H9 (cell line): ENCODE data around the gene POP4. TPM values are rescaled to one million over a fixed set of nuclear protein-coding genes. Genes with fewer than 3 reads are reported as not detected.

Source experiments
- DNase-seq: peaks from one replicate; pipeline ENCODE4 v3.0.0-alpha.2; 2017
- H2AFZ ChIP-seq: one replicate; pipeline ENCODE4 v1.6.1; 2013; ENCODE audit warnings: mild to moderate bottlenecking, low read length, control low read depth, moderate library complexity
- H2AK5ac ChIP-seq: 2 replicates; pipeline ENCODE4 v1.6.1; 2013; ENCODE audit warnings: low read length, control low read depth, mixed read lengths; ENCODE audit not compliant: insufficient read length
- H2BK120ac ChIP-seq: one replicate; pipeline ENCODE4 v1.6.1; 2013; ENCODE audit warnings: low read depth, mild to moderate bottlenecking, low read length, control low read depth, inconsistent platforms; ENCODE audit not compliant: poor library complexity, severe bottlenecking
- H2BK12ac ChIP-seq: 2 replicates; pipeline ENCODE4 v1.6.1; 2013; ENCODE audit warnings: low read length, control low read depth, mixed read lengths, low read depth; ENCODE audit not compliant: insufficient read length
- H2BK15ac ChIP-seq: 2 replicates; pipeline ENCODE4 v1.6.1; 2013; ENCODE audit warnings: low read depth, low read length, control low read depth
- H2BK20ac ChIP-seq: one replicate; pipeline ENCODE4 v1.6.1; 2013; ENCODE audit warnings: low read depth, mild to moderate bottlenecking, low read length, control low read depth, inconsistent platforms; ENCODE audit not compliant: poor library complexity, severe bottlenecking
- H2BK5ac ChIP-seq: 2 replicates; pipeline ENCODE4 v1.6.1; 2013; ENCODE audit warnings: low read length, control low read depth, mixed read lengths; ENCODE audit not compliant: insufficient read length
- H3K14ac ChIP-seq: 2 replicates; pipeline ENCODE4 v1.6.1; 2013; ENCODE audit warnings: low read length, control low read depth; ENCODE audit not compliant: insufficient read depth
- H3K18ac ChIP-seq: 2 replicates; pipeline ENCODE4 v1.6.1; 2013; ENCODE audit warnings: low read depth, mild to moderate bottlenecking, mixed read lengths, low read length, control low read depth; ENCODE audit not compliant: insufficient read length
- H3K23ac ChIP-seq: 2 replicates; pipeline ENCODE4 v1.6.1; 2013; ENCODE audit warnings: low read length, control low read depth, mixed read lengths, low read depth; ENCODE audit not compliant: insufficient read length
- H3K23me2 ChIP-seq: 2 replicates; pipeline ENCODE4 v1.6.1; 2013; ENCODE audit warnings: low read depth, mild to moderate bottlenecking, mixed read lengths, low read length, control low read depth; ENCODE audit not compliant: insufficient read length, poor library complexity, severe bottlenecking
- H3K27ac ChIP-seq: 2 replicates; pipeline ENCODE4 v1.5.1; 2013; ENCODE audit warnings: low read length, control low read depth, mixed read lengths, low read depth; ENCODE audit not compliant: insufficient read length
- H3K27me3 ChIP-seq: 2 replicates; pipeline ENCODE4 v1.6.1; 2013; ENCODE audit warnings: low read length, control low read depth, inconsistent platforms; ENCODE audit not compliant: insufficient read depth
- H3K4ac ChIP-seq: 2 replicates; pipeline ENCODE4 v1.6.1; 2013; ENCODE audit warnings: low read depth, mild to moderate bottlenecking, control low read depth, inconsistent platforms, low read length, moderate library complexity
- H3K4me1 ChIP-seq: 2 replicates; pipeline ENCODE4 v1.6.1; 2013; ENCODE audit warnings: low read length, control low read depth, inconsistent platforms; ENCODE audit not compliant: insufficient read depth
- H3K4me2 ChIP-seq: 2 replicates; pipeline ENCODE4 v1.6.1; 2013; ENCODE audit warnings: low read length, control low read depth, mixed read lengths; ENCODE audit not compliant: insufficient read length, insufficient read depth
- H3K56ac ChIP-seq: 2 replicates; pipeline ENCODE4 v1.6.1; 2013; ENCODE audit warnings: low read depth, mild to moderate bottlenecking, mixed read lengths, low read length, control low read depth; ENCODE audit not compliant: insufficient read length
- H3K79me1 ChIP-seq: 2 replicates; pipeline ENCODE4 v1.6.1; 2013; ENCODE audit warnings: low read depth, mild to moderate bottlenecking, moderate library complexity, low read length, control low read depth, inconsistent platforms; ENCODE audit not compliant: insufficient read depth, poor library complexity, severe bottlenecking
- H3K79me2 ChIP-seq: 2 replicates; pipeline ENCODE4 v1.6.1; 2013; ENCODE audit warnings: low read length, control low read depth, inconsistent platforms; ENCODE audit not compliant: insufficient read depth
- H3K9ac ChIP-seq: 2 replicates; pipeline ENCODE4 v1.6.1; 2013; ENCODE audit warnings: low read length, control low read depth, mixed read lengths; ENCODE audit not compliant: insufficient read length; ENCODE audit errors: extremely low read depth
- H3K9me3 ChIP-seq: one replicate; pipeline ENCODE4 v1.6.1; 2013; ENCODE audit warnings: low read depth, low read length, inconsistent platforms; ENCODE audit not compliant: control insufficient read depth
- H3T11ph ChIP-seq: one replicate; pipeline ENCODE4 v1.6.1; 2013; ENCODE audit warnings: mild to moderate bottlenecking, low read length, control low read depth, inconsistent platforms
- H4K20me1 ChIP-seq: one replicate; pipeline ENCODE4 v1.6.1; 2013; ENCODE audit not compliant: control insufficient read depth, insufficient read length, insufficient read depth
- H4K5ac ChIP-seq: 2 replicates; pipeline ENCODE4 v1.6.1; 2013; ENCODE audit warnings: low read depth, mild to moderate bottlenecking, mixed read lengths, low read length, control low read depth; ENCODE audit not compliant: insufficient read length
- H4K8ac ChIP-seq: replicated peaks from 2 replicates; pipeline ENCODE4 v1.6.1; 2013; ENCODE audit warnings: low read length, control low read depth, mixed read lengths, low read depth; ENCODE audit not compliant: insufficient read length
- H4K91ac ChIP-seq: 2 replicates; pipeline ENCODE4 v1.6.1; 2013; ENCODE audit warnings: low read depth, mild to moderate bottlenecking, moderate library complexity, mixed read lengths, low read length, control low read depth; ENCODE audit not compliant: insufficient read length
- H3K27ac Mint-ChIP-seq, 3 experiments: 2 replicates in 2 of 3; 3 replicates in 1 of 3; pipeline ENCODE4 v1.8.0; 2020 to 2021; ENCODE audit warnings: mixed read lengths in 3 of 3, mild to moderate bottlenecking in 1 of 3, moderate library complexity in 1 of 3
- H3K27me3 Mint-ChIP-seq: 2 replicates; pipeline ENCODE4 v1.8.0; 2021; ENCODE audit warnings: low read depth, mild to moderate bottlenecking, moderate library complexity, mixed read lengths
- H3K36me3 Mint-ChIP-seq, 3 experiments: 2 replicates in 2 of 3; 3 replicates in 1 of 3; pipeline ENCODE4 v1.8.0; 2020 to 2021; ENCODE audit warnings: low read depth in 3 of 3, mixed read lengths in 3 of 3; ENCODE audit not compliant: insufficient read depth in 1 of 3
- H3K4me1 Mint-ChIP-seq, 2 experiments: 2 replicates each; pipeline ENCODE4 v1.8.0; 2020; ENCODE audit warnings: mixed read lengths in 2 of 2
- H3K4me3 Mint-ChIP-seq, 2 experiments: 2 replicates in 1 of 2; 3 replicates in 1 of 2; pipeline ENCODE4 v1.8.0; 2020 to 2021; ENCODE audit warnings: mild to moderate bottlenecking in 2 of 2, mixed read lengths in 2 of 2, moderate library complexity in 1 of 2
- H3K9me3 Mint-ChIP-seq, 2 experiments: 2 replicates in 1 of 2; 3 replicates in 1 of 2; pipeline ENCODE4 v1.8.0; 2020; ENCODE audit warnings: mild to moderate bottlenecking in 2 of 2, mixed read lengths in 2 of 2, moderate library complexity in 1 of 2
- CTCF ChIP-seq: fragments of 200-600 bp; sonication (generic); conservative IDR thresholded peaks from 3 replicates; pipeline ENCODE4 v1.8.0; 2021; ENCODE audit warnings: antibody characterized with exemption, mild to moderate bottlenecking
- WGBS: extraction: QIAGEN DNeasy Blood & Tissue Kit; methylation state at CpG from one replicate; pipeline ENCODE4 v1.1.7; 2013; ENCODE audit warnings: missing lambda C conversion rate, low lambda C conversion rate, mixed read lengths; ENCODE audit not compliant: insufficient read length; ENCODE audit errors: extremely low coverage; 5-methylcytosine and 5-hydroxymethylcytosine counted together
- total RNA-seq: library from RNA; stranded (reverse); gene quantifications from 2 replicates; pipeline ENCODE4 v1.2.1, GENCODE V29; 2021

POP4 gene
- total RNA-seq, 1 experiment from 2014 or later = 51.4 TPM

DNA sequence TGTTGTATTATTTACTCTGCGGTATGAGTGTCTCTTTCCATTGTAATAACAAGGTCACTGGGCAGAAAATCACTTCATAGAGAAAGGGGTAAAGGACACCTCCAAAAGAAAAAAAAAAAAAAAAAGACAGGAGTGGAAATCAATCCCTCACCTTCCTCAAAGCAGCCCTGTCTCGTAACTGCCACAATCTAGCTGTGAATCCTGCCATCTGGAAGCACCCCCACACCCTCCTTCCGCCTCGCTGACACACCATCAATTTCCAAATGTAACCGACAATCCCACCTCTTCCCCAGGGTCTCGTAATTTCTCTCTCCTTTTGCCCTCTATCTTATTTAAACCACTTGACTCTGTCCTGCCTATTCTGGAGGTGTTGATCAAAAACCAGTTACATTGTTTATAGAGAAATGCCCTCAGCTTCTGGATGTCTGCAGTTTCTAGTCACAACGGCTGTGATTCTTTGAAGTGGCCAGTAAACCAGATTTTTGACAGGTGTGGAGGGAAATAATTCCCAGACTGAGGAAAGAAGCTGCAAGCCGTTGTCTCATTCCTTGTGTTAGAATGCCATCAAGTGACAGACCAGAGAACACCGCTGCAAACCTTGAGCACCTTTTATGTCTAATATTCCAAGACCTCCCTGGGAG lies 9.1 kb upstream of the POP4 start:
- Histone ChIP-seq H2BK15ac (no peak overlapping the region), H3K27me3 (no peaks in the 10 kb centered on the region), H3K9me3 (no peaks in the 10 kb centered on the region), H3K23ac (no peak overlapping the region), H2BK12ac (no peak overlapping the region), H4K5ac (no peak overlapping the region), H3K27ac (no peak overlapping the region), H4K20me1 (no peaks in the 10 kb centered on the region), H2BK5ac (no peak overlapping the region), H3K14ac (no peak overlapping the region), H3K79me2 (no peaks in the 10 kb centered on the region), H2BK20ac (no peak overlapping the region), H3K4me1 (peaks cover 3% of the 10 kb centered on the region; the same call in 1 of the 2 replicates), H3K4ac (no peak overlapping the region), H3K79me1 (no peaks in the 10 kb centered on the region), H3K56ac (no peak overlapping the region), H3K23me2 (no peaks in the 10 kb centered on the region), H3K4me2 (no peak overlapping the region), H2AFZ (no peak overlapping the region), H3K18ac (no peak overlapping the region), H2BK120ac (no peak overlapping the region), H3T11ph (no peak overlapping the region), H2AK5ac (no peak overlapping the region), H4K8ac (no peak overlapping the region), H3K9ac (no peak overlapping the region), H4K91ac (no peak overlapping the region)
- Mint-ChIP-seq H3K27ac (no peak overlapping the region), H3K9me3 (no peaks in the 10 kb centered on the region), H3K27me3 (peaks cover 73% of the 10 kb centered on the region), H3K4me1 (peaks cover 24 to 25% of the 10 kb centered on the region in 2 experiments), H3K4me3 (no peak overlapping the region), H3K36me3 (no peaks in the 10 kb centered on the region)
- no CpG with 5 or more reads among the region's 9 CpGs for WGBS
- DNase-seq = no peak
- peak; percentile 73 for TF ChIP-seq CTCF
